Midbrain (tissue), 1 donor: ENCODE measurements around the gene KIAA1755.
A peak's percentile ranks its signal among the peaks of the same experiment; 100 is the strongest.

ENCODE experiments used
- DNase-seq: peaks from one replicate; lab custom pipeline; 2025; lab: John Stamatoyannopoulos, UW

KIAA1755 gene

GRCh38 chr20:38219006-38219950, 41.3 kb downstream of the KIAA1755 start:
- no peak for DNase-seq

- no peak for DNase-seq
Measured at GRCh38 chr20:38218566-38218885, 42.0 kb downstream of the KIAA1755 start.

GRCh38 chr20:38217791-38218565, 42.6 kb downstream of the KIAA1755 start:
- no peak for DNase-seq

GRCh38 chr20:38216746-38217595, 43.6 kb downstream of the KIAA1755 start:
- DNase-seq, result no peak

- DNase-seq, result no peak
Measured at GRCh38 chr20:38216201-38216600, 44.3 kb downstream of the KIAA1755 start.

GRCh38 chr20:38215194-38216182, 45.0 kb downstream of the KIAA1755 start:
- no peak for DNase-seq

GRCh38 chr20:38214256-38215193, 46.0 kb downstream of the KIAA1755 start:
- DNase-seq, result no peak

- DNase-seq, result no peak
Measured at GRCh38 chr20:38213607-38213940, 47.0 kb downstream of the KIAA1755 start.

- DNase-seq, result no peak
Measured at GRCh38 chr20:38212806-38213606, 47.5 kb downstream of the KIAA1755 start.

GRCh38 chr20:38211200-38212097, 49.1 kb downstream of the KIAA1755 start:
- DNase-seq, result peak; percentile 4

GRCh38 chr20:38210741-38211140, 49.8 kb downstream of the KIAA1755 start:
- DNase-seq, result no peak

GRCh38 chr20:38209736-38210405, 50.7 kb downstream of the KIAA1755 start:
- no peak for DNase-seq

GRCh38 chr20:38209054-38209675, 51.4 kb downstream of the KIAA1755 start:
- no peak for DNase-seq

GRCh38 chr20:38208523-38208922, 52.0 kb downstream of the KIAA1755 start:
- DNase-seq, result no peak

GRCh38 chr20:38208088-38208487, 52.4 kb downstream of the KIAA1755 start:
- DNase-seq, result no peak

GRCh38 chr20:38207621-38208020, 52.9 kb downstream of the KIAA1755 start:
- DNase-seq, result no peak

- DNase-seq, result no peak
Measured at GRCh38 chr20:38205001-38205400, 55.5 kb downstream of the KIAA1755 start.
